ENCODE measurements around the gene PLCL2.

The PLCL2 gene

DNA sequence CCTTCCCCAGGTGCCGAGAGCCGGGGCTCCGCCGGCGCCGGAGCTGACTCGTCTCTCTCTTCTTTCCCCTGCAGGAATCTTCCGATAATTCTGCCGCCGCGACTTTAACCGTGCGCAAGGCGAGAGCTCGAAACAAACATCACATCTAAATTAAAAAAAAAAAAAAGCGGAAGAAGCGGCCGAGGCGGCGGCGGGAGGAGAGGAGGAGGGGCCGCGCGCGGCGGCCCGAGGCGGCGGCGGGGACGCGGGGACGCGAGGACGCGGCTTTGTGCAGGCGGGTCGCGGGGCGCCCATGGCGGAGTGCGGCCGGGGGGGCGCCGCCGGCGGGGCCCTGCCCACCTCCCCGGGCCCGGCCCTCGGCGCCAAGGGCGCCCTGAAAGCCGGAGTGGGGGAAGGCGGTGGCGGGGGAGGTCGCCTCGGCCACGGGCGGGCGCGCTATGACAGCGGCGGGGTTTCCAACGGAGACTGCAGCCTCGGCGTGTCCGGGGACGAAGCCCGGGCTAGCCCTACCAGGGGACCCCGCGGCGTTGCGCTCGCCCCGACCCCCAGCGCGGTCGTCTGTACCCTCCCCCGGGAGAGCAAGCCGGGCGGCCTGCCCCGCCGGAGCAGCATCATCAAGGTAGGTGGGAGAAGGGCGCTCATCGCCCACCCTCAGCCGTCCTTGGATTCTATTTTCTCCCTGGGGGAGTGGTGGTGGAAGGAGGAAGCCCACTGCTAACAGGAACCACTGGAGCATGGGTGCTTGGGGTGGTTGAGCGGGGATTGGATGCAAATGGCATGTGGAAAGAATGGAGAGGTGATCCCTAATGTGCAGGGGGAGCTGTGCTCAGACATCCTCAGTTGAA, at the start of gene PLCL2:
TSS of gene PLCL2 (plus strand) at position 208 of the 845 bp plus-strand sequence. CDS start at position 293, 85 bp downstream.
- DNase-seq (ENCODE audit: low spot score): peak; percentile 72

DNA sequence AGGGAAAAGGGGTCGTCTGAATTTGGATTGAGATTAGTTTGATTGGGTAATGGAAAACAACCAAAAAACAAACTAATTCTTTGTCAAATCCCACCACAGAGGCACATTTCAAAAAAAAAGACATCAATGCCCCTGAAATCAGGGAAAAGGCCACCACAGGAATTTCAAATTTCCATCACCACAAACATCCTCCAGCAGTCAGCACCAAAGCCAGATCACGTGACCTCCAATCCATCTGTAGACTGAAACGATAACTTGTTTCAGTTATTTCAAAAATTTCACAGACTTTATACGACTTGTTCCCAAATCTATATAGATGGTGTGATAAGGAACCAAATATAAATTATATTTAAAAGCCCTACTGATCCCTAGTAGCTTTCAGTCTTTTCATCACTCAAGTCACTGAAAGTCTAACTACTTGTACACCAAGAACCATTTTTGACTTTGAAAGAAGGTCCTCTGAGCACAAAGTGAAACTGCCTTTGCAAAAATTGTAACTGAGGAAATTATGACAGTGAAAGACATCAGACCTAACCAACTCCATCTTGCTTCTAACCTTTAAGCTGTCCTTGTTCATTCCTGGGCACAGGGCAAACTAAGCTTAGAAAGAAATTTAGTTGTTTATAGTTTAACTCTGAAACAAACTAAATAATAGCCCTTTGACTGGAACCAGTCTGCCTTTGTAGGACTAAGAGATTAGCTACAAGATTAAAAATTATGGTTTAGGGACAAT, 48.1 kb upstream of the PLCL2 start:
- DNase-seq (ENCODE audit: low spot score): peak; percentile 43

GRCh38 chr3:16837602-16838001, 47.2 kb upstream of the PLCL2 start:
- no peak for DNase-seq (ENCODE audit: low spot score)

DNA sequence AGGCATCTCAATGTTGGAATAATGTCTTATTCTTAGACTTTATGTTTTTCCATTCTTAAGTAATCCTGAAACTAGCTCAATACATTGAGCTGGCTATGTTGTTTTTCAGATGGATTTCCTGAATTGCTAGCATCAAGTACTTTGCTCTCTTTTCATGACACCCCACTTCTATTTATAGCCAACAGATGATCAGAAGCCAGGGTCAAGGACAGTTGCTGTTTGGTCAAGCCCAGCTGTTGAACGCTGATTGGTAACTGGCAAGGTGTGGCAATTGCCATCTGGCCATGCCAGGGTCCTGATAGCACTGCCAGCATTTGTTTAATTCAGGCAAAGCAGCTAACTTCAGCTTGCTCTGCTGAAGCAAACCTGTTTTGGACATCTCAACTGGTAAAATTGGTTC, 46.2 kb upstream of the PLCL2 start:
- no peak for DNase-seq (ENCODE audit: low spot score)

DNA sequence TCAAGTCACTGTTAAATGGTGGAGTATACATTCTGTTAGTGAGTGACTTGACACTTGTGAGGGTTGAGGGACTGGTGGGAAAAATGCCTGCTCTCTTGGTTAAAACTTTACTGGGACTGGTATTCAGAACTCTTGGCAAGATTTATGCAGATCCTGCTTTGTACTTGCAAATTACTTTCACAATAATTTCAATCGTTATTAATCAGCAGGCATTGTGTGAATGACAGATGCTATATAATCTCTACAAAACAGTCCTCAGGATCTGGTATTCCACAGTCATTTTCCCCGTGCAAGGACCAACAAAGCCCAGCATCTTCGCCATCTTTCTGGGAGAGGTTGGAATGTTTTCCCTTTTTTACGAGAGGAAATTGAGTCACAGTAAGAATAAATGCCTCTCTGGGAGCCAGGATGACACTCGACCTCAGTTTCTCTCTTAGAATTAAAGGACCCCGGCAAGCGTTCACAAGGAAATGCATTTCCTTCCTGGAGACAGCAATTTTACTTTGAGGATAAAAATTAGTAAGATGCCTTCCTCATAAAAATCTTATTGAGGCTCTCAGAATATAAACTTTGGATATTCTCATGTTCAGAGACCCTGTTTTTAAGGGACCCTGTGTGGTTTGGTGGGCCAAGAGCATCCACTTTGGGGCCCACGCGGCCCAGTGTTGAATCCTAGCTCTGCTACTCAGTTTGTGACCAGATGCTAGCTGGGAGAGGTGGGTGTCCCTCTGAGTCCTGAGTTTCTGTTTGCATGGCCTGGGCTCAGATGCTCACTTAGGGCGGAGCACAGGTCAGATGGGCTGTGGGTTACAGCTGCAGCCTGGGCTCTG, 45.3 kb upstream of the PLCL2 start:
- DNase-seq (ENCODE audit: low spot score): no peak

- DNase-seq (ENCODE audit: low spot score): no peak
These were observed 44.7 kb upstream of the PLCL2 start for GRCh38 chr3:16840101-16840424.

GRCh38 chr3:16841041-16841753, 43.6 kb upstream of the PLCL2 start:
- no peak for DNase-seq (ENCODE audit: low spot score)

DNA sequence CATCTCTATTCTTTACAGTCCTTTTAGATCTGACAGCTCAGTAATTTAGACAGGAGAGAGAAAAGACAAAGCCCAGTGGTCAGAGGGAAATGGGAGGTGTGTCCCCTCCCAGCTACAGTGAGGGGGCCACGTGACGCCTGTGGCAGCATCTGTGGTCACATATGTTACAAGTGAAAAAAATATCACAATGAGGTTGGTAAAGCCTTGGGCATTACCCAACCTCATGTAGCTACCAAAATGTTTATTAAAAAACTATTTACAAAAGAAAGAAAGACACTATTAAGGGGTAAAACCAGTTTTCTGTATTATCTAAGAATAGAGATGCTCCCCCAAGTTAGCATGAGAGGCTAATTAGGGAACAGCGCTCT, 42.9 kb upstream of the PLCL2 start:
- DNase-seq (ENCODE audit: low spot score): no peak

DNA sequence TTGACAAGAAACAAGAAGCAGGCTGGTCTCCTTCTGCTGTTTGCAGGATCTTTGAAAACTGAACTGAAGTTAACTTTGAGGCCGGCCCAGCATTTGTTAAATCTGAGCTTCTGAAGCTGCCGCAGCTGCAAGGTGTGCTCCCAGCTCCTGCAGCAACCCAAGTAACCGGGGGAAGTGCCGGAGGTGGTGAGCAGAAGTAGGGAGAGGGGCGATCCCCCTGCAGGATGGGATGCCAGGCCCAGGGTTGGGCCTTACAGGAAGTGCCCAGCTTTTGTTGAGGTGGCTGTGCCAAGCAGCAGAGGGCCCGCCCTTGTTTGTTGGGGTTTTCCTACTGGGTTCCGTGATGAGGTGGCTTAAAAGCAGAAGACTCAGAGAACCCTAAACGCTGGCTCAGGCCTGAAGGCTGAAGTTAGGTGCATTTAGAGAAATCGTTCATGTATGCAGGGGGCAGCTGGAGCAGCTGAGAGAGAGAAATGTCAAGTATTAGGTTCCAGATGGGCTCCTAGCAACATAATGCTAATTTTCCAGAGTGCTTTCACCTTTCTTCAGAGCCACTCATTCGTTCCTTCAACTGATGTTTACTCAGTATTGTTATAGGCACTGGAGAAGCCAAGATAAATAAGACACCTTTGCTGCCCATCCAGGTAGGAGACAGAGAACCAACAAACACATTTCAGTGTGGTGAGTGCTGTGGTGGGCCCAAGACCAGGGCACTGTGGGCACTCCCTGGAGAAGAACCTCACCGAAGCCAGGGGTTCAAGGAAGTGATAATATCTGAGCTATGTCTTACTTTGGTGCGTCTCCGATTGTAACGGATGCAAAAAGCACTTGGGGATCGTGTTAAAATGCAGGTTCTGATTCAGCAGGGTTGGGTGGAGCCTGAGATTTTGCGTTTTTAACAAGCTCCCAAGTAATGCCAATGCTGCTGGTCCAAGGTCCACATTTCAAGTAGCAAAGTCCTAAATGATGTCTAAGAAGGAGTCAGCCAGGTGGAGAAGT, 42.2 kb upstream of the PLCL2 start:
- DNase-seq (ENCODE audit: low spot score): no peak

GRCh38 chr3:16844222-16844621, 40.5 kb upstream of the PLCL2 start:
- DNase-seq (ENCODE audit: low spot score): no peak

DNA sequence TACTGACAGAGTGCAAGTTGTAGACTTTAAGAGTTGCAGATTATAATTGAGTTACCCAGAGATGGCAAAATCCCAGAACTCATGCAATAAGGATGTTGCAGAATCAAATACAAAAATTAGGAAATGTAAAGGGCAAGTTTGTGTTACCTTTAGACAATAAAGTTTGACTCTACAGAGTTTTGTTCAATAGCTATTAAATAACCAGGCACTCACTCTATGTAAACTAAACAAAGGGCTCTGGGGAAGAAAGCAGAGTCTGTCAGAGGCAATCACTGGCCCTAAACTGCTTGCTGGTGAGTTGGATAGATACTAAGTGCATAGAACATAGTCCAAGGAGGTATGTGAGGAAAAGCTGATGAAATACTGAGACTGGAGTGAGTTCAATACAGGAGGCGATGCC, 40.0 kb upstream of the PLCL2 start:
- DNase-seq (ENCODE audit: low spot score): no peak

- DNase-seq (ENCODE audit: low spot score): no peak
These were observed 38.2 kb upstream of the PLCL2 start for GRCh38 chr3:16846373-16847080.

DNA sequence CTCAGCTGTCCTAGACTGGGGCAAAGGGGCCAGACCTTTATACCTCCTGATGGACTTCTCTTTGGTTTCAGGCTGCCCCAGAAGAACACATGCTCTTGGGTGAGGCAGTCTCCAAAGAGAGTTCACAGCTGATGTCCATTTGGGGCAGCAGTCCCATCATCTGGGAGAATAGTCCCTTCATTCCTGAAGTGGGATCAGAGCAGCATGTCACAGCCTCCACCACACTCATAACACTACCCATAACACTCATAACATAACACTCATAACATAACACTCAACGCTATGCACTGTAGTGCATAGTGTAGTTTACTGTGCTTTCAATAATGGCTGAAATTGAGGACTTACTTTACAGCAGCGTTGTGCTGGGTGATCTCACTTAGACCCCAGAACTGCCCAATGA, 36.7 kb upstream of the PLCL2 start:
- DNase-seq (ENCODE audit: low spot score): no peak

DNA sequence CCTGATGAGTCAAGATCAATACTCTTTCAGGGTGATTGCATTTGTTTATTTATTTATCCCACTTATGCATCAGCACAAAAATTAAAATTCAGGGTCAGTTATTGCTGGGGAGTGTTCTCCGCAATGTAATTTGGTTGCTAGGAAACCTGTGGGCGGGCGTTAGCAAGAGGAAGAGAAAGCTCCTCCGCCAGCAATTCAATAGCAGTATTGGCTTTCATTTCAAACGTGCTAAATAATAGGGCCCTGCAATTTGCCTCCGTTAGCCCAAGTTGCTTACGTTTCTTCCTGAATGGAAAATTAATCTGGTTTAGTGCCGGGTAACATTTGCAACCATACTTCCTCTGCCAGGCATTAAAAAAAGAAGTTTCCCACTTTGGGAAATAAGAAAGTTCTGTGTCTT, 35.5 kb upstream of the PLCL2 start:
- no peak for DNase-seq (ENCODE audit: low spot score)

GRCh38 chr3:16849795-16850194, 35.0 kb upstream of the PLCL2 start:
- DNase-seq (ENCODE audit: low spot score): peak; percentile 34

DNA sequence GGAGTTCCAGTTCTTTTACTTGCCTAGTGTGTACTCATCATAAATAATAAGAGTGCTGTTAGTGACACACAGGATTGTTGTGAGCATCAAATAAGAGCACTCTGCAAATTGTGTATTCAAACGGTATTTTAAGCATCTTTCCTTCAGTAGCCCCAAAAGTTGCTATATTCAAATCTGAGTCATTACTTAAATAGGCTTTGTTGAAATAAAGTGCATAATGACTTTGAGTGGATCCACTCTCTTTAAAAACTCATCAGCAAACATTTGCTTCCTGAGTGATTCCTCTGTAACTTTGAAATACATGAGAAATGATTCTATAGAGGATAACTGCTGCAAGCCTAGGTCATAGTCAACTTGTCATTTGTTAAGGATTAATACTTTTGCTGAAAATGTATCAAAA, 29.3 kb upstream of the PLCL2 start:
- no peak for DNase-seq (ENCODE audit: low spot score)

GRCh38 chr3:16860234-16860633, 24.5 kb upstream of the PLCL2 start:
- DNase-seq (ENCODE audit: low spot score): no peak

DNA sequence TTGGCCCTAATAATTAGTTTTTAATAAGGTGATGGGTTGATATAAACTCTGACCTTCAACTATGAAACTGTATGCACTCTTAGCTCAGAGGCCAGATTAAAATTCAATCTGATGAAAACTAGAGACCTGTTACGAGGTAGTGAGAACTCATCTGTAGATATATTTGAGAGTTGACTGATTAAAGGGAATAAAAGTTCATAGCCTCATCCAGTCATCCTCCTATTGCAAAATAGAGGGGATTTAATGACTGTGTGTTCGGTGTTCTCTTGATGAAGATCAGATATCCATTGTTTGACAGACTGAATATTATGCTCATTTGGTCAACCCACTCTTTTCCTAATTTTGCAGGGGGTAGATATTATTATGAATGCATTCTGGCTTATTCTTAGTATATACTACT, 23.3 kb upstream of the PLCL2 start:
- no peak for DNase-seq (ENCODE audit: low spot score)

- DNase-seq (ENCODE audit: low spot score): peak; percentile 53
These were observed 20.0 kb upstream of the PLCL2 start for GRCh38 chr3:16864610-16865313.

- no peak for DNase-seq (ENCODE audit: low spot score)
These were observed 19.4 kb upstream of the PLCL2 start for GRCh38 chr3:16865335-16865734.
